NCI-H187 treated with DMSO at 0.1 percent for 48 hours (cell line): ENCODE results near the gene ARHGEF3.

Experiments
- DNase-seq: peaks from one replicate; lab custom pipeline; 2025; lab: John Stamatoyannopoulos, UW

The ARHGEF3 gene

DNA sequence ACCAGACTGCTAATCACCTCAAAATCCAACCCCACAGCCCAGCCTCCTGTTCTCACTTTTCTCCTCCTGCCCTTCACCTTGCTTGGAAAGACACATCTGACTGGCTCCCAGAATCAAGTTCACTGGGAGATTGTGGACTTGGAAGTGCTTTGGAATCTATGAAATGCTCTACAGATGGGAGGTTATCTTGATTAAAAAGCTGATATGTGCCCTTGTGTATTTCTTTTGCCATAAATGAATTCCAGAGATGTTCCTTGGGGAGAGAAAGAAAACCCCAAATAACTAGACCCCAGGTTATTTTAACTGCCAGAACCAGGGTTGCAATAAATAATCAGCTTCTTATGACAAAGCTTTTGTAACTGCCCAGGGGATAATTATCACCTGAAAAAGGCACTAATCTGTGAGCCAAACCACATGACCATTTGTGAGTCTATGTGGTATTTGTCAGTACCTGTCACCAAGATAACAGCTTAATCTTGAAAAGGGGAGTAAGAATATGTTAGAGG lies 21.7 kb upstream of the ARHGEF3 start:
- DNase-seq = no peak

DNA sequence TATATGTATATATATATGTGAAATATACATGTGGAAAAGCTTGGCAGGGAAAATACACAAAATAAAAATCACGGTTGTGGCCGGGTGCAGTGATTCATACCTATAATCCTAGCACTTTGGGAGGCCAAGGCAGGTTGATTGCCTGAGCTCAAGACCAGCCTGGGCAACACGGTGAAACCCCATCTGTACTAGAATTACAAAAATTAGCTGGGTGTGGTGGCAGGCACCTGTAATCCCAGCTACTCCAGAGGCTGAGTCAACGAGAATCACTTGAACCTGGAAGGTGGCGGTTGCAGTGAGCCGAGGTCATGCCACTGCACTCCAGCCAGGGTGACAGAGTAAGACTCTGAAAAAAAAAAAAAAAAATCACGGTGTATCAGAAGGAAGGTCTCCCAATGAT lies 20.8 kb upstream of the ARHGEF3 start:
- no peak for DNase-seq

DNA sequence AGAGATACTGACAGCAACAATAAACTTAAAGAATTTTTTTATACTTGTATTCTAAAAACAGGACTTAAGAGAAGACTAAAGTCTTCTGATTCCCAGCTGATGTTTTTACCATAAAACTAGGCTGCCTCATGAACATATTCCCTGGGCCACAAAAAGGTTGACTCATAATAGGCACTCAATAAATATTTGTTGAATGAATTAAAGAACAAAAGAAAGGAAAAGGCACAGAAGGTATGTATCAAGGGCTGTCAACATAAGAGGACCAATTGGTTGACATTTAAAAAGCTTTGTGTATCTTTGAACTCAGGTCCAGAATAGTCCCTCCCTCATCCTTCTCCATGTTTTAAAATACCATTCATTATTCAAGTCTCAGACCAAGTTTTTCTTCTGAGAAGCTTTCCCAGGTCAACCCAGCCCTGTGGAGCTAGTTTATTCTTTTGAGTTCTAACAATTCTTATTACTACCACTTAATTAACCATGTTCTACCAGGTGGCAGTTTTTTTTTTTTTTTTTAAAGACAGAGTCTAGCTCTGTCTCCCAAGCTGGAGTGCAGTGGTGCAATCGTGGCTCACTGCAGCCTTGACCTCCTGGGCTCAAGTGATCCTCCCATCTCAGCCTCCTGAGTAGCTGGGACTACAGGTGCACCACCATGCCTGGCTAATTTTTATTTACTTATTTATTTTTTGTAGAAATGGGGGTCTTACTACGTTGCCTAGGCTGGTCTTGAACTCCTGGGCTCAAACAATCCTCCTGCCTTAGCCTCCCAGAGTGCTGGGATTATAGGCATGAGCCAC lies 17.5 kb upstream of the ARHGEF3 start:
- no peak for DNase-seq

DNA sequence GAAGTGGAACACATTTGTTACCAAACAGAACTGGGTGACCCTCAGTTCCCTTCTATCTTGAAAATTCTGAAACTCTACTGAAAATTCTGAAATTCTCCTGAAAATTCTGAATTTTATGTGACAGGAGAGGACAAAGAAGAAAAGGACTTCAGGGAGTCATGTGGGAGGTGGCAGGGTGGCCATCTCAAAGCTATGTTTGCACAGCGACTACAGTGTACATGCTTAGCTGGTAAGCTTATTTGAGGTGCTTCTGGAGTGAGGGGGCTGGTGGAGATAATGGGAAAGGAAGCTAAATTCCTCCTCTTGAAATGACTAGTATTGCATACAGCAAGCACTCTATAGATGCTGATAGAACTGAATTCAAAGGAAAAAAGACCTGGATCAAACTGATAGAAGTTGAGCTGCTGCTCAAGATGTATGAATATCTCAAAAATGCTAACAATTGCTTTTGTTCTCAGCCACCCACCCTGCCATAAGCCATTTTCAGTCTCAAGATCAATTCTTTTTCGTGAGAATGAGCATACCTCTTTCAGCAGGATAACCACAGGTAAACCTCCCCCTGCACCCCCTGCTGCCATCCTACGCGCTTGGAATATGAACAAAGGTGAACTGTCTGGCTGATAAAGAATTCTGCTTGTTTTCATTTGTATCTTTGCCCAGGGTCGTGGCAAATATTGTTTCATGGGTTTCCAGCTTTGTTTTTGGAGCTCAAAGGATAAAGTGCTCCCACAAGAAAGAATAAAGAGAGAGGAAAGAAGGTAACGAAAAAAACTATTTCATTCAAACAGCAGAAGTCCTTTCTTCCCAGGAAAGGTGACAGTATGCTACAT lies 16.6 kb upstream of the ARHGEF3 start:
- DNase-seq = no peak

DNA sequence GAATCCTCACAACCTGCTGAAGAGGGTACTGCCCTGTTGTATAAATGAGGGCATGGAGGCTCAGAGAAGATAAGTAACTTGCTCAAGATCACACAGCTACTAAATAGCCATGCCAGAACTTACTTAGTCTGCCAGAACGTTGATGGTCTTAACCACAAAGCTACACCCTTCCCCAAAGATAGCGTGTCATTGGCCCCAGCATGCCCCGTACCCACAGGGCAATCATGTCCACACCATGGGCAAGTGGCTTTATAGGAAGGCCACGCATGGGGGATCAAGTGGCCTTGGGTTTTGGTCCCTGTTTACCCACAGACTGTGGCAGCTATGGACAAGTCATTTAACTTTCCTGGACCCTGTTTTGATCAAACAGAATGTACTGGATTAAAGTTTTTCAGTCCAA lies 15.9 kb upstream of the ARHGEF3 start:
- DNase-seq = no peak

DNA sequence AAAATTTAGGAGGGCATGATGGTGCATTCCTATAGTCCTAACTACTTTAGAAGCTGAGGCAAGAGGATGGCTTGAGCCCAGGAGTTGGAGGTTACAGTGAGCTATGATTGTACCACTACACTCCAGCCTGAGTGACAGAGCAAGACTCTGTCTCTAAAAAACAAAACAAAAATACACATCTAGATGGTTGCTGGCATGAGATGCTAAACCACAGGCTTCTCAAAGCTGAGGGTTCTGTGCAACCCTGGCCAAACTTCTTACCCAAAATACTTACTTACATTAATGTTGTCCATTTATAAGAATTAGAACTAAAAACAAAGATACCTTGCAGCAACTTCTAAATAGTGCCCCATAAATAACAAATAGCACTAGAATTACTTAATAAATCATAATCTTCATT lies 14.3 kb upstream of the ARHGEF3 start:
- no peak for DNase-seq

DNA sequence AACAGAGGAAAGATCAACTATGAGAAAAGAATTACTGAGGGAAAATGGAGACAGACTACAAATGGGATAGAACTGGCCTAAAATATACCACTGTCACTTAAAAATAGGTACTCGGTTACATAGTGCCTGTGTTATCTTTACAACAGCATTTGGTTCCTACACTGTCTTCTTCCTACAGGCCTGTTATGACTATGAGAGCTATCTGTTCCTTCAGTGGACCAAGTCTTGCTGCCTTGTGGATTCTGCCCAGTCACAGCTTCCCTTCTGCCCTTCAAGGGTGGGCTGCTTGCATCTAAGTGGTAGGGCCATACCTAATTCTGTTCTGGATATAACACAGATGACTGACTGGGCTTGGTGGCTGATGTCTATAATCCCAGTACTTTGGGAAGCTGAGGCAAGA lies 13.8 kb upstream of the ARHGEF3 start:
- no peak for DNase-seq

DNA sequence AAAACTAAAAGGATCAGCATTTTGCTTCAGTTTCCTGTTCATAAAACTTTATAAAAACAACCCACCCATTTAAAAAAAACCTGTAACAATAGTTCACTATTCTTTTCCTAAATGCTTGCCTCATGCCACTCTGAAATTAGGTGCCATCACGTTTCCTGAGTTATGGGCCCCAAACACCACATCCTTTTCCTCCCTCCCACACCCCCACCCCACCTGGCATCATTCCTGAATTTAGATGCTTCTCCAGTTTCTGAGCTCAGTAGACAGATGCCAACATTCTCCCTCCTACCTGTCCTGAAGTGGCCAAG lies 11.9 kb upstream of the ARHGEF3 start:
- no peak for DNase-seq

DNA sequence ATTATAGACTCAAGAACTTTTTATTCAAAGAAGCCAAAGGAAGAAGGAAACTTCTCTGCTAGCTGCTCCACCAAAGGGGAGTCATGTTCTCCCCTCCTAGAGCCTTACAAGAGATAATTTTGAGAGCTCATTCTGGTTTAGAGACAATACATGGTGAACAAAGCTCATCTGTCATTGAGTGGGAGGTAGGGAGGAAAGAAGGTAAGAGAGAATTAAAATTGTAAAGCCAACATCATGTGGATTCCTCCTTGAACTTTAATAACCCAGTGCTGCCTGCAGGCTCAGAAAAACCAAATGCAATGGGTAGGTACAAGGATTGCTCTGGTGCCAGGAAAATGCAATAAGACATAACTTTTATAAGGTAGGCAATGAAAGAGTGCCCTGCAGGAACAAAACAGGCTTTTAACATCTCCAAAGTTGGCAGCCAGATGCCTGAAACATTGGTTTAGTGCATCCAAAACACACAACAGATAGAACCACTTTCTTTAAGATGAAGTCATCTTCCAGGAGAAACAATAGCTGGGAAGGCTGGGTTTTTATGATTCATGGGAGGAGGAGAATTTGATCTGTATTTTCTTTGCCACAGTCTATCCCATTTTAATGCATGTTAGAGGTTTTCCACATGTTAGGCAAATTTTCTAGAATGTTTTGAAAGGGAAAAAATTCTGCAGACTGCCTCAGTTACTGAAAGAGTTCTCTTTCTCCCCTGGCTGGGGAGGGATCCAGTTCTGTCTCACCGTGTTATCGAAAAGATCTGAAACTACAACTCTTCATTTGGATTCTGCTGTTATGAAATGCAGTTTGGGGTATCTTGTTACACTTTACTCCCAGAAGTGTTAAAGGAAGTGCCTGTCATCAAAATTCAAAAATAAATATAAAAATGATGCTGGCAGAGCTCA lies 11.3 kb upstream of the ARHGEF3 start:
- no peak for DNase-seq

DNA sequence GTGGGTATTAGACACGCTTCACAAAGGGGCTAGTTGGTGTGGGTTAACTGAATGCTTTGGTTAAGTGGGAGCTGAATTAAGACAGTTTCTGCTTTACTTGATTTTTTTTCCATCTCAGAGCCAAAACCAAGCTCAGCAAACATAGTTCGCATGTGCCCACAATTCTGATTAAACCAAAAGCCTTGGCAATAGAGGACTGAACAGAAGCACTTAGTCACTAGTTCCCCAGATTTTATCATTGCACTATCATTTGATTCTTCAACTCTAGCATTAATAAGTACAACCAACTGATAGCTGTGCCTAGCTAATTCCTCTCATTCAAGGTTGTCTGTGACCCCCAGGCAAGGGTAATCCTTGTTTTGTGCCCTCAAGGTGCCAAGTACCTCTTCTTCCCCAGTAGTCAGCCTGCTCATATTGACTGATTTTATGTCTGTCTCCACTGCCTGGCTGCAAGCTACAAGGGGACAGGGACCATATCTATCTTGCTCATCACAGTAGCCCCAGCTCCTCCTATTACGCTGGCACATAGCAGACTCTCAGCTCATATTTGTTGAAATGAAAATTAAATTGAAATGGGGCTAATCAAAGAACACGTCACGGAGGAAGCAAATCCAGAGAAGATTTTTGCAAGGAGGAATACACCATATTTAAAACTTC lies 9.9 kb upstream of the ARHGEF3 start:
- no peak for DNase-seq

DNA sequence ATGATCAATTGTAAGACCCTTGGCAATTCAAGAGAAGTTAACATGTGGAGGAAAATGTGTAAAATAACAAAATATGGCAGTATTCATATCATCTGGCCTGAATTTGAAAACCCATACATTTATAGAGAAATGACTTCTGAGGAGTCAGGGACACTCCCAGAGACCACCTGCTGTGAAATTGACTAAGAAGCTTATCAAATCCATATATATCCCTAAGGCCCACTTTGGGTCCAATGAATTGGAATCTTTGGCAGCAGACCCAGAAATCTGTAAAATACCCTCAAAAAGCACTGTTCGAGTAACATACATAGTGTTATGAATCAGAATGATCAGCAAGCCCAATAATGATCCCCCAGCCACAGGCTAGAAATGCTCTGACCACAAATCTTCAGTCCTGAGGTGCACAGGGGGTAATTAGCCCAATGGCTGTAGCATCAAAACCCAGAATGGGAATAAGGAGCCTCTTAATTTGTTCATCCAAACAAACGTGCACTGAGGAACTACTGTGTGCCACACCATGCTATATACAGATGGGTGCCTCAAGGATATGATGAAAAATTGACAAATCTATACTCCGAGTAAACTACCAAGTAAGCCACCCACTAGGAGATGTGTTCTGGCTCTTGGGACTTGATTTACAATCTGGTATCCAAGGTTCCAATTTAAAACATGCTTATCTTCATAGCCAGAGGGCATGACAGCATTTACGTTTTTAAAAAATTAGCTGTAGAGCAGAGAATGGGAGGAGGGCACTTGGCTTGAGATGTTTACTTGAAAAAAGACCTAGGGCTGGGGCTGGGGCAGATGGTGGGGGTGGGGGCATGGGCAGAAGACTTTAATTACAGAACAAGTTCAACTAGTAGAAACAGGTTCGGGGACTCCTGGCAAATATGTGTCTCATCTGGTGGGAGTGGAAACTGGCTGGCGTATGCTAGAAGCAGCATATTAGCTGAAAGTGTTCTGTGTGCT lies 9.1 kb upstream of the ARHGEF3 start:
- DNase-seq = no peak

DNA sequence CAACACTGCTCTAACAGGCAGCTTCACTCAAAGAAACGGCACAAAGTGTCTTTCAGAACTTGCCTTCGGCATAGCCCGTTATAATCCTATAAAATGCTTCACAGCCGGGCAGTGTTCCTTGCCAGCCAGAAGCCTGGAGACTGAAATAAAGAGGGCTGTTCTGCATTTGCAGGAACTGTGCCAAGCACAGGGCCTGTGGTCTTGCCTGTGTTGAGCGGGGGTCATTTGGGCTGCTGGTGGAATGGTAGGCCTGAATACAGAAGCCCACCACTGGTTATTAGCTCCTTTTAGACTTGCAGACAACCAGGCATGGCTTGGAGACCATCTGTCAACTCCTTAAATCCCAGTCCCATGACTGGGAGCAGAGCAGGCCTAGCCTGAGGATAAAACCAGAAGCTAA lies 4.7 kb upstream of the ARHGEF3 start:
- DNase-seq = no peak

DNA sequence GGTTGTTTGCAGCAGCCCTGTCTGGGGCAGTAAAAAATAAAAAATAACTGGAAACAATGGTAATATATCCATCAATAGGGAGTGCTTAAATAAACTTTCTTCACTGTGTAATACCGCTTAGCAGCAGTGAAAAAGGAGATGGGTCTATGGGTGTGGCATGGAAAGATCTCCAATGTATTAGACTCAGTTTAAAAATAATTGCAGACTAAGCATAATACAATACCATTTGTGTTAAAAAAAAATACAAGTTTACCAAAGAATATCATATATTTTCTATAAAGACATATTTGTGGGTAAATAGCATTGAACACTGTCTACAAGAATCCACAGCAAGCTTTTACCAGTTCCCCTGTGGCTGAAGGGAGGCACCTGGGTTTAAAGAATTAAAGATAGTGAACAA lies 1.0 kb upstream of the ARHGEF3 start:
- DNase-seq = no peak

DNA sequence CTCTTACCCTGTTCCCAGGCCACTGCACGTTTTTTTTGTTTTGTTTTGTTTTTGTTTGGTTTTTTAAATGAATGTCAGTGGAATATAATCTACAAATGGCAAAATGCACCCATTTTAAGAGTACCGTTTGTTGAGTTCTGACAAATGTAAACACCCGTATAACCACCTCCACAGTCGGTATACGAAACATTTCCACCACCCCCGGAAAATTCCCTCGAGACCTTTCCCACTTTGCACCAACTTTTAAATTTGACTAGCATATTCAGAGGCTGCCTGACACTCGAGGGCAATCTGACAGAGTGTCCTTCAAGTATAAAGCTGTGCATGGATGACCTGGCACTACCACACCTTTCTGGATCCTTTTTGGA lies 613 bp upstream of the ARHGEF3 start:
- DNase-seq = no peak

DNA sequence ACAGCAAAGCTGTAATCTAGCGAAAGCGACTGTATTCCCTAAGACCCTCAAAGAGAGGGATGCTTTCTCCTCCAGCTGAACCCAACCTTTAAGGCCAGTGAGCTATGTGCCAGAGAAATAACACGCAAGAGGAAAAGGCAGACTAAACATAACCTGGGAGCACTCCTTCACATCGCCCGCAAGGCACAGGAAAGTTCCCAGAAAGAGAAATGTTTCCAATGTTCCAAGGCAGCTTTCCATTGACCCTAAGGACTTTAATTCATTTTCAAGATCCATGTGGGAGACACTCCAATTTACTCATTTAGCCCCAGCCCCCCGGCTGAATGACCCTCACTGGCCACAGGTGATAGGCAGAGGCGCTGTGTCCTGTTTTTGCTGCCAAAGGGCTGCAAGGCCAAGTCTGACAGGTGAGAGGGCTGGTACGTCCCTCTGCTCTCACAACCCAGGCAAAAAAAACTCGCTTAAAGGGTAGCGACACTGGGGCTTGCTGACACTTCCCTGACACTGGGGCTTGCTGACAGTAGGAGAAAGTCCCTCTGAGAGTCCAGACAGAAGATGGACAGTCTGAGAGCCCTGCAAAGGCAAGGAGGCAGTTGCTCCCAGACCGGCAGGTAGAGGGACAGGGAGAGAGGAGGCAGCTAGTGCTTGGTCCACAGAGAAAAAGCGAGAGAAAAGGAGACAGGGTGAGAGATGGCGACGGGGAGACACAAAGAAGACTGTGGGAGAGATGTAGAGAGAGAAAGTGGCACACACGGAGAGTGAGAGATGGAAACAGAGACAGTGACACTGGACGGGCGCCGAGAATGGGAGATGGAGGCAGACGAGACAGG lies 702 bp downstream of the ARHGEF3 start:
- no peak for DNase-seq

DNA sequence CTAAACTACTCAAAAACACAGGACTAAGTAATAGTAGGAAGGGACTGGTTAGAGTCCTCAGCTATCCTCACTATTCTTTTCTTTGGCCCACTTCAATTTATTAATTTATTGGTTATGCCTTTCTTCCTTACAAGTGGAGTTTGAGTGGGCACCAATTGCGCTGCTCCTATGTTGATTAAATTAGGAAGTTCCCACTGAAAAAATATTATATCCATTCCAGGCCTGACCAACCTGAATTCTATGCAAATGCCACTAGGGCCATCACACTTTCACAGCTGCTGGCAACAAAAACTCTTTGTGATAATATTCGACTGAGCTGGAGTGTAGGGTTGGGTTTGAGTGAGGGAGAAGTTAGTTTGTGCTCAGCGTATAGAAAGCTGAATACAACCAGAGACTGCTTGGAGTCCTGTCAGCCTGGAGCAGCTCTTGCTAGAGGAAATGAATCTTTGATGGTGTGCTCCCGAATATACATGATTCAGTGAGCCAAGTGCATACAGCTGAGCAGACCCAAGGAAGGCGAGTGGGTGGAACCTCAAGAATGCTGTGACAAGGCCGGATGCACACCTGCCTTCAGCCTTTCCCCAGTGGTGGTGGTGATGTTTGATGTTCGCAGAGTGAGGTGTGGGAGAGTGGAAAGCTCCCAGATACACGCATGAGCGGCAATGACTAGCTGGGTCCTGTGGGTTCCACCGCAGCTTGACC lies 1.5 kb downstream of the ARHGEF3 start:
- DNase-seq = no peak

DNA sequence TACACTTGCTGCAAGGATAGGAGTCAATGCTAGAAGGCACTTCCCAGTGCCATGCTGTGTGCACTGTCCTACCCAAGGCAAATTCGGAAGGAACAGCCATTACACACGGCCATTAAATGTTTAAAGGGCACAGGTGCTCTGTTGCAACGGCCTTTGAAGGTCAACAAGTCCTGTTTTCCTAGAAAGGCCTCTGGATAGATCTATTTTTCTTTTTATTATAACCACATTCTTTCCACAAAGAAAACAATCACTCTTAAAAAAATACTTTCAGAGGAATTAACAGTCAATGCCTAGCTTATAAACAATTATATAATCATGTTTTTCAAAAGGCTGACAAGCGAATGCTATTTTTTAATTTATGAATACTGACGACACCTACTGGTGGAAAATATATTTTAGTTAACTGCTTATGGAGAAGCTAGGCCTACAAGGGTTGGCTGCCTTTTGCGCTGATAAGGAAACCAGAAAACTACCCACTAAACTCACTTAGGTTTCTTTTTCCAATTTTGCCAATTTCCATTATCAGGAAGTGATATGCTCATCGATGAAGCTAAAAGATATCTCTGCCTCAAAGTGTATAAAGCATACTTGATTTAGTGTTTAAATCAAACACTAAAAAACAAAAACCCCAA lies 2.4 kb downstream of the ARHGEF3 start:
- no peak for DNase-seq

DNA sequence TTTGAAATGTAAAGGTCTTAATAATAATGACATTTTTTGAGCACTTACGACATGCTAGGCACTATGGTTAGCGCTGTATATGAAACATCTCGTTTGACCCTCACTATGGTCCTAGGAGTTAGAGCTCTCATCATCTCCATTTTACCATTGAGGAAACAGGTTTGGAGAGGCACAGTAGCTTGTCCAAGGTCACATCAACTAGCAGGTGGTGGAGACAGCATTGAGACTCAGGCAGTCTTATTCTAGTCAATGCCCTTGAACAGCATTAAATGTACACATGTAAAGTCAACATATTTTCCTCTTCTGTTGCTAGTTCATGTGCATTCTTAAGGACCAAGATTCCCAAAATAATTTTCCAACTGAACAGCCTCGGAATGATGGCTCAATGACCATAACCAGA lies 4.8 kb downstream of the ARHGEF3 start:
- no peak for DNase-seq

DNA sequence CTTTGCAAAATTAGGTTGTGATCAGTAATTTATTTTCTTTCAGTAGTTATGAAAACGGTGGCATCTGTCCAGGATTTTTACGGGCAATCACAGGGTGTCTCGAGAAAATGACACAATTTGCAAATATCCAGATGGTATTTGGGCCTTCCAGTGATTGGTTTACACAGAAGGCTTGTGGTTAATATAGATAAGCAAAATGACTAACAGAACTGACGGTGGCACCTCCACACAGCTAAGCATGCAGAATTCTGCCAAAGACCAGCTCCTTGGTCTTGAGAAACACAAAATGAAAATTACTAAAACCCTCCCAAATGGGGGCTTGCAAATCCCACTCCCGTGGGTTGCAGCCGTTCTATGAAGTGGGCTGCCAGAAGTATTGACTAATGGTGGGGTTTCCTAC lies 5.5 kb downstream of the ARHGEF3 start:
- no peak for DNase-seq
